CD14-positive monocyte (primary cell): ENCODE measurements around the gene TTC7B. TPM values are rescaled to one million over a fixed set of nuclear protein-coding genes. Genes with fewer than 3 reads are reported as not detected.

Source experiments
- DNase-seq, 3 donors: peaks; one replicate each; pipeline ENCODE4 v3.0.0-alpha.2; 2011 to 2022
- H2AFZ ChIP-seq: 2 replicates; pipeline ENCODE4 v1.6.0; 2012; ENCODE audit warnings: mild to moderate bottlenecking, low read depth, low read length, inconsistent platforms; ENCODE audit not compliant: insufficient read depth, poor library complexity, severe bottlenecking
- H3K27ac ChIP-seq, 2 donors: 1 replicate in 1 of 2; 2 replicates in 1 of 2; pipeline ENCODE4 v1.5.1; 2012 to 2013; ENCODE audit warnings: low read length in 2 of 2, control low read depth in 1 of 2, inconsistent platforms in 1 of 2, low read depth in 1 of 2, mild to moderate bottlenecking in 1 of 2
- H3K27me3 ChIP-seq, 2 donors: one replicate each; pipeline versions ENCODE4 v1.6.0 to v1.6.1; 2011 to 2013; ENCODE audit warnings: low read length in 2 of 2; ENCODE audit not compliant: control insufficient read depth in 2 of 2, insufficient read depth in 2 of 2
- H3K36me3 ChIP-seq, 2 donors: replicated peaks in 1 of 2; 1 replicate in 1 of 2; 2 replicates in 1 of 2; pipeline versions ENCODE4 v1.5.1 to v1.6.1; 2012 to 2013; ENCODE audit warnings: low read length in 2 of 2, control low read depth in 1 of 2, inconsistent platforms in 1 of 2, mild to moderate bottlenecking in 1 of 2; ENCODE audit not compliant: insufficient read depth in 2 of 2, control insufficient read depth in 1 of 2
- H3K4me1 ChIP-seq, 2 donors: 1 replicate in 1 of 2; 2 replicates in 1 of 2; pipeline versions ENCODE4 v1.5.1 to v1.6.1; 2012 to 2013; ENCODE audit warnings: low read length in 2 of 2, control low read depth in 1 of 2, inconsistent platforms in 1 of 2, mild to moderate bottlenecking in 1 of 2, moderate library complexity in 1 of 2; ENCODE audit not compliant: insufficient read depth in 2 of 2, control insufficient read depth in 1 of 2
- H3K4me2 ChIP-seq: replicated peaks from 2 replicates; pipeline ENCODE3; 2012; ENCODE audit warnings: low read length, moderate library complexity, mild to moderate bottlenecking; ENCODE audit not compliant: poor library complexity, severe bottlenecking; ENCODE audit errors: extremely low read depth
- H3K4me3 ChIP-seq, 3 experiments: fragments of 200-600 bp in 1 of 3; sonication (generic) in 1 of 3; replicated peaks in 1 of 3; 1 replicate in 2 of 3; 2 replicates in 1 of 3; pipeline ENCODE4 v1.5.1; 2011 to 2013; ENCODE audit warnings: low read length in 3 of 3, mild to moderate bottlenecking in 3 of 3, control low read depth in 2 of 3, low read depth in 2 of 3, inconsistent platforms in 1 of 3, moderate library complexity in 1 of 3
- H3K79me2 ChIP-seq: 2 replicates; pipeline ENCODE4 v1.6.0; 2012; ENCODE audit warnings: mild to moderate bottlenecking, control low read depth, inconsistent platforms, low read length, moderate library complexity; ENCODE audit not compliant: insufficient read depth
- H3K9ac ChIP-seq: 2 replicates; pipeline ENCODE4 v1.6.0; 2017; ENCODE audit warnings: low read length, mild to moderate bottlenecking; ENCODE audit not compliant: insufficient read depth, poor library complexity, severe bottlenecking
- H3K9me3 ChIP-seq, 2 donors: replicated peaks in 1 of 2; 1 replicate in 1 of 2; 2 replicates in 1 of 2; pipeline versions ENCODE4 v1.5.1 to v1.6.1; 2012 to 2013; ENCODE audit warnings: low read length in 2 of 2, control low read depth in 1 of 2; ENCODE audit not compliant: control insufficient read depth in 1 of 2, insufficient read depth in 1 of 2
- H4K20me1 ChIP-seq: 2 replicates; pipeline ENCODE4 v1.6.0; 2012; ENCODE audit warnings: mild to moderate bottlenecking, low read length, control low read depth, moderate library complexity; ENCODE audit not compliant: insufficient read depth
- H3K27ac Mint-ChIP-seq, 7 donors: one replicate each; pipeline ENCODE4 v1.8.0; 2020; ENCODE audit warnings: mild to moderate bottlenecking in 7 of 7, mixed read lengths in 7 of 7, moderate library complexity in 6 of 7, inconsistent platforms in 2 of 7
- H3K27me3 Mint-ChIP-seq, 3 donors: one replicate each; pipeline ENCODE4 v1.8.0; 2021 to 2022; ENCODE audit warnings: low read depth in 3 of 3, mild to moderate bottlenecking in 3 of 3, mixed read lengths in 3 of 3, moderate library complexity in 3 of 3, inconsistent platforms in 1 of 3
- H3K36me3 Mint-ChIP-seq, 2 donors: one replicate each; pipeline ENCODE4 v1.8.0; 2020; ENCODE audit warnings: mixed read lengths in 2 of 2, inconsistent platforms in 1 of 2, mild to moderate bottlenecking in 1 of 2
- H3K4me1 Mint-ChIP-seq: one replicate; pipeline ENCODE4 v1.8.0; 2020; ENCODE audit warnings: mild to moderate bottlenecking, mixed read lengths
- H3K4me3 Mint-ChIP-seq, 2 donors: one replicate each; pipeline ENCODE4 v1.8.0; 2020; ENCODE audit warnings: mild to moderate bottlenecking in 2 of 2, mixed read lengths in 2 of 2, moderate library complexity in 1 of 2
- H3K9me3 Mint-ChIP-seq, 7 donors: one replicate each; pipeline ENCODE4 v1.8.0; 2020 to 2022; ENCODE audit warnings: mixed read lengths in 7 of 7, mild to moderate bottlenecking in 6 of 7, moderate library complexity in 6 of 7, inconsistent platforms in 2 of 7
- CTCF ChIP-seq: fragments of 200-600 bp; IDR thresholded peaks from one replicate; pipeline ENCODE4 v1.8.0; 2022; ENCODE audit warnings: antibody characterized with exemption, mild to moderate bottlenecking
- WGBS: methylation state at CpG from one replicate; pipeline ENCODE4 v1.1.5; 2013; ENCODE audit warnings: missing lambda C conversion rate; ENCODE audit not compliant: insufficient coverage; 5-methylcytosine and 5-hydroxymethylcytosine counted together
- intact Hi-C, 2 donors: fragments of 100-400 bp; cut with micrococcal nuclease; formaldehyde crosslinking; loops; one replicate each; pipeline versions ENCODE4 v1.15.0 to v1.15.1; 2023
- polyA plus RNA-seq, 3 donors: library from polyadenylated mRNA; depleted of rRNA in 1 of 3; unstranded in 2 of 3; stranded (reverse) in 1 of 3; fragments of 300-500 nt in 2 of 3; fragments of >200 nt in 1 of 3; fragmentation: Illumina TruSeq in 2 of 3; gene quantifications; 1 replicate in 2 of 3; 2 replicates in 1 of 3; pipeline ENCODE4 v1.2.3, GENCODE V29; 2012 to 2021

Gene TTC7B
- polyA plus RNA-seq, 3 donors: 0.87 to 2.6 (median 1.2) TPM

GRCh38 chr14:90617961-90618360 is 198.3 kb downstream of the TTC7B start:
- Mint-ChIP-seq H3K9me3 (no peaks in the 10 kb centered on the region), H3K4me1 (peaks cover 6% of the 10 kb centered on the region), H3K4me3 (no peak overlapping the region), H3K27me3 (peaks cover 1 to 9% (median 2%) of the 10 kb centered on the region in 3 donors), H3K36me3 (peaks cover 0 to 3% of the 10 kb centered on the region in 2 donors), H3K27ac (no peak overlapping the region)
- Histone ChIP-seq H3K4me1 (no peaks in the 10 kb centered on the region), H3K9ac (no peak overlapping the region), H2AFZ (no peak overlapping the region), H3K4me3 (no peak overlapping the region), H3K9me3 (no peaks in the 10 kb centered on the region), H3K79me2 (no peaks in the 10 kb centered on the region), H4K20me1 (no peaks in the 10 kb centered on the region), H3K4me2 (no peak overlapping the region), H3K36me3 (no peaks in the 10 kb centered on the region), H3K27me3 (no peaks in the 10 kb centered on the region), H3K27ac (no peak overlapping the region)
- no peak for TF ChIP-seq CTCF
- intact Hi-C loops: no loop called here
- 93% methylated on average over 6 of the region's 7 CpGs for WGBS
- no peak for DNase-seq

GRCh38 chr14:90616881-90617280 is 199.3 kb downstream of the TTC7B start:
- 72% methylated on average over 3 of the region's 7 CpGs for WGBS
- no peak overlapping the region for H3K4me2 ChIP-seq
- no peak overlapping the region for H2AFZ ChIP-seq
- H3K79me2 ChIP-seq: no peaks in the 10 kb centered on the region
- no peak for TF ChIP-seq CTCF
- H3K9me3 ChIP-seq: no peaks in the 10 kb centered on the region
- peaks cover 8% of the 10 kb centered on the region in 2 donors for H3K4me1 ChIP-seq
- H3K36me3 ChIP-seq: no peaks in the 10 kb centered on the region
- no peak overlapping the region for H3K9ac ChIP-seq
- H3K27me3 Mint-ChIP-seq: peaks cover 1 to 9% (median 2%) of the 10 kb centered on the region in 3 donors
- no peaks in the 10 kb centered on the region for H3K36me3 Mint-ChIP-seq
- H3K9me3 Mint-ChIP-seq: no peaks in the 10 kb centered on the region
- no peak overlapping the region for H3K27ac Mint-ChIP-seq
- H3K27ac ChIP-seq: no peak overlapping the region
- H3K27me3 ChIP-seq: no peaks in the 10 kb centered on the region
- no peak overlapping the region for H3K4me3 ChIP-seq
- no peak overlapping the region for H3K4me3 Mint-ChIP-seq
- intact Hi-C loops: no loop called here
- DNase-seq: no peak
- peaks cover 16% of the 10 kb centered on the region for H3K4me1 Mint-ChIP-seq
- no peaks in the 10 kb centered on the region for H4K20me1 ChIP-seq
